Endothelial cell of hepatic sinusoid (primary cell): ENCODE data around the gene ELP1.

Source experiments
- in situ Hi-C: cut with HindIII; loops from 2 replicates; pipeline ENCODE4 v1.10.0; 2017; ENCODE audit warnings: low sequenced_read_pairs

ELP1 gene

DNA sequence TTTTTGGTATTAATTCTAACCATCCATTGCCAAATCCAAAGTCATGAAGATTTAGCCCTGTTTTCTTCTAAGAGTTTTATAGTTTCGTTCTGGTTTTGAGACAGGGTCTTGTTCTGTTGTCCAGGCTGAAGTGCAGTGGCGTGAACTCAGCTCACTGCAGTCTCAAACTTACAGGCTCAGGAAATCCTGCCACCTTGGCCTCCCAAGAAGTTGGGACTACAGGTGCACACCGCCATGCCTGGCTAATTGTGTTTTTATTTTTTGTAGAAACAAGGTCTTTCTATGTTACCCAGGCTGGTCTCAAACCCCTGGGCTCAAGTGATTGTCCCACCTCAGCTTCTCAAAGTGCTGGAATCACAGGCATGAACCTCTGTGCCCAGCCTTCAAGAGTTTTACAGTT, 50.8 kb downstream of the ELP1 start:
- in situ Hi-C loops, result no loop called here

- in situ Hi-C loops, result no loop called here
Measured at GRCh38 chr9:108882052-108882888, 51.7 kb downstream of the ELP1 start.

GRCh38 chr9:108880738-108881316, 53.1 kb downstream of the ELP1 start:
- in situ Hi-C loops, result no loop called here

- in situ Hi-C loops, result no loop called here
Measured at GRCh38 chr9:108877524-108877923, 56.4 kb downstream of the ELP1 start.

DNA sequence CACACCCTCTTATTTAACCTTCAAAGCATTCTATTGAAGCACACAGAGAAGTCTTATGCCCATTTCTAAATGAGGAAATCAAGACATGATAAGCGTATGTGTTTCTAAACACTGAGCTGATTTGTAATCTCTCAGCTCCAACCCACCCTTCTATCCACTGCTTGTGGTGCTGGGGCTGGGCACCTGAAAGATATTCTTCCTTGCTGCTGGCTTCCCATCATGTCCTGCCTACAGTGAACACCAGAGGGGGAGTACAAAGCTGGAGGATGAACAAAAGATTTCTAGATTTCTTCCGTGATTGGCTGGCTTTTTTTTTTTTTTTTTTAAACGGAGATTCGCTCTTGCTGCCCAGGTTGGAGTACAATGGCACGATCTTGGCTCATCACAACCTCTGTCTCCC, 57.5 kb downstream of the ELP1 start:
- in situ Hi-C loops, result no loop called here

DNA sequence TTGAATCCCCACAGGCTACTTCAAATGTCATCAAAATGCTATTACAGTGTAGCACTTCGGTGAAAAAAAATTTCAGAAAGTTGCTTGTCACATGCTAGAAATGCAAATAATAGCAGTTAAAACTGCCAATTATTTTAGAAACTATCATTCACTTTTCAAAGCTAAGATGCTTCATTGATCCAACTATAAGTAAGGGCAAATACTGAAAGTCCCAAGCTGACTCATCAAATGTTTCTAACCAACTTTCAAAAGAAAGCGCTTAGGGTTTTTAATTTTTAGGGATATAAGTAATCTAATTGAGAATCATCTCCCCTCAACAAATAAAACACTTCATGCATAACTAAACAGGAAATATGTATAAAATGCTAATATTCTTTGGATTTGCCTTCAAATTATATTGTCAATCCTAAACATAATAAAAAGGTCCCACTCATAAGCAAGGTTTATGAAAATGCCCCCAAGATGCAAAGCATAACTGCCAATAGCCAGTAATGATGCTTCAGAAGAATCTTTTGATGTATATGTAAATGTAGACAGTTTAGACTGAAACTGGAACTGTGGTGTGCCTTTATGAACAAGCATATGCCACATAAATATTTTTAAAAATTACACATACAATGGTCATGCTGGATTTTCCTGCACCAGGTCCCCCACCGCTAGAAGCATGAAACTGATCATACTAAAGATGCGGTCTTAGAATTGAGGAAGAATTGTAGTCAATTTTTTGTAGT, 59.7 kb downstream of the ELP1 start:
- in situ Hi-C loops, result no loop called here

- in situ Hi-C loops, result no loop called here
Measured at GRCh38 chr9:108869092-108869725, 64.7 kb downstream of the ELP1 start.

- in situ Hi-C loops, result no loop called here
Measured at GRCh38 chr9:108867829-108868228, 66.1 kb downstream of the ELP1 start.

DNA sequence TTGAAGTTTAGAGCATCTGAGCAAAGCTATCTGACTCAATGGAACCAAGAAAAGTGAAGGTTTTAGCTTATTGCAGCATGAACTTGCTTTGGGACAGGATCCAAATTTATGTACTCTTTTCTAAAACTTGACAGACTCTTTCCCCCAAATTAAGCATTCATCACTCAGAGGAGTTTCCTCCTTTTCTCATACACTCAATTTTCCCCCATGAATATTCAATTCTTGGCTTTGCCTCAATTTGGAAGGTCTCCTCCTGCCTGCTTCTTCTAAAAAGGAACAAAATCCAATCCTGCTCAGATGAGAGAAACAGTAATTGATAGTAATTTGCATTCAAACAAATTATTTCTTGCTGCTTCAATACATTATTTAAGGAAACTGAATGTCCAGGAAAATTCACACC, 66.8 kb downstream of the ELP1 start:
- in situ Hi-C loops, result no loop called here

- in situ Hi-C loops, result no loop called here
Measured at GRCh38 chr9:108866001-108866420, 67.9 kb downstream of the ELP1 start.

GRCh38 chr9:108865037-108865436, 68.9 kb downstream of the ELP1 start:
- in situ Hi-C loops, result no loop called here

DNA sequence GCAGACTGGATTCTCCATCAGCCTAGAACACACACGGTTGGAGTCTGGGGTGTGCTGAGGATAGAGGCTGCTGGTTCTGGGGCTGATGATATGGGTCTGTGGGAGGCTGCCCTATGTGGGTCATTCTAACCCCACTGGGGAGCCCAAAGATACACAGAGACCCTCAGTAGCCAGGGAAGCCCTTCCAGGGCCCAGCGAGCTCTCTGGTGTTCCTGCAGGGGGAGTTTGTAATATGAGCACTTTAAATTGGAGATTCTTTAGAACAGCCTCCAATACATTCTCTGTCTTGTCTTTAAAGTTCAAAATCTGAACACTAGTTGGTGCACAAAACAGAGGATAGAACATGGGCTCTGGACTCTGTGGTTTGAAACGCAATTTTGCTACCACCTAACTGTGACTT, 69.5 kb downstream of the ELP1 start:
- in situ Hi-C loops, result no loop called here

GRCh38 chr9:108863891-108864290, 70.0 kb downstream of the ELP1 start:
- in situ Hi-C loops, result no loop called here

DNA sequence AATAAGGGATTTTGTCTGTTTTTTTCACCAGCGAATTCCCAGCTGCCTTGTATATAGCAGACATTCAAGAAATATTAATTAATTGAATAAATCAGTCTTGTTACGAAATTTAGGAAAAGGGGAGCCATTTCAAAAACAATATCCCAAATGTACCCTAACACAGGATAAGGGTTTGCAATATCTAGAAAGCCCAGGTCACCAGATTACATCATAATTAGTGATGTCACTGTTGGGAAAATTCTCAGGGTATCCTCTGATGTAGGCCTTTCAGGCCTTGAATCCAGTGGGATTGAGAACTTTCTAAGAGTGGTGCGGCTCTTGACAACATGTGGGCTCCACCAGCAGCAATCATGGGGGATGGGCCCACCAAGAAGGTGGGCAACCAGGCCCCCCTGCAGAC, 71.9 kb downstream of the ELP1 start, which contains the start of gene ACTL7A:
Gene ACTL7A, plus strand, starts transcription at position 270 of the 400 bp plus-strand sequence. Its CDS starts 57 bp downstream, at position 327.
- in situ Hi-C loops, result no loop called here

- in situ Hi-C loops, result no loop called here
Measured at GRCh38 chr9:108861464-108861863, 72.5 kb downstream of the ELP1 start.

GRCh38 chr9:108860764-108861163, 73.2 kb downstream of the ELP1 start:
- in situ Hi-C loops, result no loop called here

GRCh38 chr9:108860354-108860753, 73.6 kb downstream of the ELP1 start:
- in situ Hi-C loops, result no loop called here

DNA sequence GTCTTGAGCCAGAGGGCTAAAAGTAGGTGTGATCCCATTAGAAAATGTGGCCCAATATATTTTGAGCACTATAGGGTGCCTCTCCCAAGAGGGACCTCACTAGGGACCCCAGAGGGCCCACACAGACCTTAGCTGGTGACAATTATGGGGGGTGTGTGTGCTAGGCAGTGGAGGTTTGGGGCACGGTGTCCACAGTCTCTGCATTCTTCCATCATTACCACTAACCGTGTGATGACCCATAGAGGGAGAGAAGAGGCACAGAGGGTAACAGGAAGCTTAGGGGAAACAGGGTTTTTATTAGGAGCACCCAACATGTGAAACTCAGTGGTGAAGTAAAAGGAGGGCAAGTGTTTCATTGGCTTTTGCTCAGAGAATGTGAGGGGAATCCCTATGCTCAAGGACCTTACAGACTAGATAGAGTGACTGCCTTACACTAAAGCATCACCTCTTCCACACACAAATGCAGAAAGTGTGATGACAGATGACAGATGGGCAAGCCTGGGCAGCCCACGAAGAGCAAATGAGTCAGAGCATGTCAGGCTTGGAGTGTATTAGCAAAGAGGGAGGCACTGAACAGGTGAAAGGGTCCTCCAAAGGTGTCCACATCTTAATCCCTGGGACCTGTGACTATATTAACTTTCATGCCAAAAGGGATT, 74.3 kb downstream of the ELP1 start:
- in situ Hi-C loops, result no loop called here

GRCh38 chr9:108857572-108857971, 76.4 kb downstream of the ELP1 start:
- in situ Hi-C loops, result no loop called here

GRCh38 chr9:108855888-108856287, 78.0 kb downstream of the ELP1 start, which contains the start of gene ACTL7B:
Gene ACTL7B (minus strand): TSS chr9:108855986. CDS start chr9:108855930, 56 bp downstream.
- in situ Hi-C loops, result no loop called here

GRCh38 chr9:108855529-108855886, 78.4 kb downstream of the ELP1 start:
- in situ Hi-C loops, result no loop called here
